ENCODE measurements around the gene TBCD. TPM values are rescaled to one million over a fixed set of nuclear protein-coding genes. Genes with fewer than 3 reads are reported as not detected.
A peak's percentile ranks its signal among the peaks of the same experiment; 100 is the strongest.

TBCD gene
- total RNA-seq, 2 experiments from 2014 or later, result 77.8 to 85.8 TPM

GRCh38 chr17:82976982-82977488 lies 225.2 kb downstream of the TBCD start:
- POLR2A ChIA-PET, result no interaction called here
- Mint-ChIP-seq H3K27ac (no peak overlapping the region), H3K9me3 (no peaks in the 10 kb centered on the region), H3K36me3 (ENCODE audit: low read depth) (no peaks in the 10 kb centered on the region), H3K4me1 (ENCODE audit: low read depth) (peaks cover 19% of the 10 kb centered on the region), H3K4me3 (no peak overlapping the region), H3K27me3 (no peaks in the 10 kb centered on the region)
- ATAC-seq (no peak), DNase-seq (no peak)
- no peak for TF ChIP-seq CTCF (IDR thresholded peaks at IDR 0.05)
- CTCF ChIA-PET, result no interaction called here
- intact Hi-C loops (cut with micrococcal nuclease), result no loop called here

GRCh38 chr17:82977606-82978005 lies 225.7 kb downstream of the TBCD start:
- TF ChIP-seq CTCF (IDR thresholded peaks at IDR 0.05), result no peak
- DNase-seq (no peak), ATAC-seq (no peak)
- Mint-ChIP-seq H3K4me1 (ENCODE audit: low read depth) (peaks cover 19% of the 10 kb centered on the region), H3K4me3 (no peak overlapping the region), H3K36me3 (ENCODE audit: low read depth) (no peaks in the 10 kb centered on the region), H3K9me3 (no peaks in the 10 kb centered on the region), H3K27me3 (no peaks in the 10 kb centered on the region), H3K27ac (no peak overlapping the region)
- intact Hi-C loops (cut with micrococcal nuclease), result no loop called here
- ChIA-PET POLR2A (interaction anchor here (0.7 kb wide), 1 partner anchor 9 kb away, joined by 3 read pairs; no protein-coding TSS in a partner anchor), CTCF (no interaction called here)

GRCh38 chr17:82978765-82979349 lies 227.0 kb downstream of the TBCD start:
- ATAC-seq, result peak; percentile 53
- H3K9me3 Mint-ChIP-seq, result peaks cover 2% of the 10 kb centered on the region
- DNase-seq, result no peak
- POLR2A ChIA-PET, result interaction anchor here (0.6 to 1.1 kb wide), 2 partner anchors 97 to 175 kb away, joined by 4 read pairs; no protein-coding TSS in a partner anchor
- CTCF ChIA-PET, result interaction anchor here (1.1 to 1.6 kb wide), 2 partner anchors 70 to 198 kb away, joined by 3 read pairs; no protein-coding TSS in a partner anchor
- H3K27ac Mint-ChIP-seq, result peak overlapping the region; percentile 66
- H3K27me3 Mint-ChIP-seq, result no peaks in the 10 kb centered on the region
- no peak for TF ChIP-seq CTCF (IDR thresholded peaks at IDR 0.05)
- H3K36me3 Mint-ChIP-seq (ENCODE audit: low read depth), result no peaks in the 10 kb centered on the region
- H3K4me3 Mint-ChIP-seq, result peak overlapping the region; percentile 26
- peaks cover 19% of the 10 kb centered on the region for H3K4me1 Mint-ChIP-seq (ENCODE audit: low read depth)
- intact Hi-C loops (cut with micrococcal nuclease), result no loop called here

- Mint-ChIP-seq H3K27ac (no peak overlapping the region), H3K27me3 (no peaks in the 10 kb centered on the region), H3K4me1 (ENCODE audit: low read depth) (peaks cover 19% of the 10 kb centered on the region), H3K36me3 (ENCODE audit: low read depth) (no peaks in the 10 kb centered on the region), H3K9me3 (peaks cover 4% of the 10 kb centered on the region), H3K4me3 (no peak overlapping the region)
- TF ChIP-seq CTCF (IDR thresholded peaks at IDR 0.05), result no peak
- CTCF ChIA-PET, result interaction anchor here (0.7 to 1.6 kb wide), 4 partner anchors 66 to 199 kb away, joined by 3 read pairs; no protein-coding TSS in a partner anchor
- intact Hi-C loops (cut with micrococcal nuclease), result no loop called here
- no peak for DNase-seq
- ATAC-seq, result no peak
- POLR2A ChIA-PET, result no interaction called here
Measured at GRCh38 chr17:82979718-82980117, 227.9 kb downstream of the TBCD start.

GRCh38 chr17:82980632-82981031 lies 228.8 kb downstream of the TBCD start:
- no peaks in the 10 kb centered on the region for H3K36me3 Mint-ChIP-seq (ENCODE audit: low read depth)
- H3K27me3 Mint-ChIP-seq, result no peaks in the 10 kb centered on the region
- ChIA-PET CTCF (interaction anchor here (1.1 kb wide), 1 partner anchor 67 kb away, joined by 3 read pairs; no protein-coding TSS in a partner anchor), POLR2A (no interaction called here)
- H3K4me1 Mint-ChIP-seq (ENCODE audit: low read depth), result peaks cover 25% of the 10 kb centered on the region
- intact Hi-C loops (cut with micrococcal nuclease), result no loop called here
- peaks cover 4% of the 10 kb centered on the region for H3K9me3 Mint-ChIP-seq
- H3K4me3 Mint-ChIP-seq, result no peak overlapping the region
- DNase-seq (no peak), ATAC-seq (no peak)
- H3K27ac Mint-ChIP-seq, result no peak overlapping the region
- no peak for TF ChIP-seq CTCF (IDR thresholded peaks at IDR 0.05)

All from activated CD8-positive, alpha-beta T cell treated with anti-CD3 and anti-CD28 coated beads for 36 hours (primary cell).